Fibroblast of lung (primary cell): ENCODE data around the gene VENTX.

ENCODE experiments used
- CTCF ChIP-seq, 2 donors: IDR thresholded peaks in 1 of 2; conservative IDR thresholded peaks in 1 of 2; 1 replicate in 1 of 2; 2 replicates in 1 of 2; pipeline ENCODE4 v1.5.1; 2011 to 2012; ENCODE audit warnings: low read length in 2 of 2, control low read depth in 1 of 2, inconsistent platforms in 1 of 2, low read depth in 1 of 2, mild to moderate bottlenecking in 1 of 2
- EZH2 ChIP-seq: IDR thresholded peaks from 2 replicates; pipeline ENCODE4 v1.5.1; 2012; ENCODE audit warnings: low read length, control low read depth, mild to moderate bottlenecking; ENCODE audit errors: missing control alignments

GRCh38 chr10:133189726-133190125 is 47.9 kb upstream of the VENTX start:
- TF ChIP-seq EZH2 = no peak
- no peak for TF ChIP-seq CTCF (conservative IDR thresholded peaks at IDR 0.05 in 1 of 2, IDR thresholded peaks at IDR 0.05 in 1 of 2; ENCODE audit: low read depth in 1 of 2, low read length in 2 of 2)
